K562 (cell line): ENCODE data around the gene STK36. TPM values are rescaled to one million over a fixed set of nuclear protein-coding genes. Genes with fewer than 3 reads are reported as not detected.

ENCODE experiments used
- ATAC-seq: fragments of 200-7000 bp; cut with Tn5 transposase; 3 replicates; pipeline ENCODE4 v1.9.1; 2020; ENCODE audit warnings: moderate library complexity
- BruUV-seq: library from RNA; stranded (reverse); fragments of 400-500 nt; replicated peaks from 2 replicates; lab custom pipeline; 2021; lab: Mats Ljungman, UMichigan
- CTCF ChIA-PET: fragments of 300-600 bp; formaldehyde crosslinking; extraction: SDS; loops from one replicate; lab custom pipeline; 2021; ENCODE audit warnings: low intra/inter-chr PET ratio; lab: Yijun Ruan, JAX
- POLR2A ChIA-PET: fragments of 300-600, 350-650 bp; sonication (Branson Sonifier 250); formaldehyde crosslinking; extraction: SDS; loops from one replicate; lab custom pipeline; 2021; ENCODE audit warnings: antibody characterized with exemption, inconsistent platforms; lab: Yijun Ruan, JAX
- DNase-seq, 4 experiments: peaks; one replicate each; pipeline versions ENCODE4 v3.0.0 to v3.0.0-alpha.2; 2011 to 2018; ENCODE audit warnings: low spot score in 3 of 4, mixed read lengths in 3 of 4; ENCODE audit errors: extremely low read depth in 1 of 4
- FAIRE-seq: peaks from 2 replicates; lab custom pipeline; 2011; peaks lifted over from hg19 to GRCh38; lab: Jason Lieb, UNC
- H2AFZ ChIP-seq: 2 replicates; pipeline ENCODE4 v1.6.0; 2011; ENCODE audit warnings: low read depth, low read length, control low read depth, inconsistent platforms
- H3K27ac ChIP-seq: fragments of 200-600 bp; 3 replicates; pipeline ENCODE4 v1.8.0; 2011; ENCODE audit warnings: low read depth, mild to moderate bottlenecking, control low read depth, inconsistent platforms, low read length, moderate library complexity, mixed read lengths; ENCODE audit errors: extremely low read depth
- H3K27me3 ChIP-seq, 2 experiments: fragments of 300-600 bp in 1 of 2; 2 replicates in 1 of 2; 3 replicates in 1 of 2; pipeline versions ENCODE4 v1.6.0 to v1.8.0; 2011; ENCODE audit warnings: inconsistent platforms in 2 of 2, low read length in 2 of 2, mild to moderate bottlenecking in 1 of 2, mixed read lengths in 1 of 2, moderate library complexity in 1 of 2; ENCODE audit not compliant: control insufficient read depth in 2 of 2, insufficient read depth in 2 of 2
- H3K36me3 ChIP-seq: fragments of 300-600 bp; 3 replicates; pipeline ENCODE4 v1.8.0; 2011; ENCODE audit warnings: mild to moderate bottlenecking, low read length, inconsistent platforms; ENCODE audit not compliant: control insufficient read depth, insufficient read depth
- H3K4me1 ChIP-seq, 2 experiments: fragments of 200-600 bp in 1 of 2; replicated peaks in 1 of 2; 2 replicates in 1 of 2; 3 replicates in 1 of 2; pipeline versions ENCODE4 v1.5.1 to v1.8.0; 2011; ENCODE audit warnings: inconsistent platforms in 2 of 2, low read length in 2 of 2, mild to moderate bottlenecking in 1 of 2, mixed read lengths in 1 of 2, moderate library complexity in 1 of 2; ENCODE audit not compliant: control insufficient read depth in 2 of 2, insufficient read depth in 2 of 2
- H3K4me2 ChIP-seq: 2 replicates; pipeline ENCODE4 v1.6.1; 2011; ENCODE audit warnings: low read length, control low read depth, inconsistent platforms, mixed read lengths; ENCODE audit not compliant: insufficient read depth
- H3K4me3 ChIP-seq: fragments of 200-600 bp; sonication (generic), shearing (Covaris generic); 2 replicates; pipeline ENCODE4 v1.5.1; 2016; ENCODE audit warnings: control low read depth, inconsistent platforms
- H3K79me2 ChIP-seq: fragments of 200-600 bp; 3 replicates; pipeline ENCODE4 v1.8.0; 2011; ENCODE audit warnings: low read length, inconsistent platforms; ENCODE audit not compliant: control insufficient read depth, insufficient read depth
- H3K9ac ChIP-seq, 2 experiments: 2 replicates each; pipeline versions ENCODE4 v1.6.0 to v1.6.1; 2011; ENCODE audit warnings: low read depth in 2 of 2, low read length in 2 of 2, control low read depth in 1 of 2, inconsistent platforms in 1 of 2, mild to moderate bottlenecking in 1 of 2, mixed read lengths in 1 of 2; ENCODE audit not compliant: insufficient read depth in 1 of 2
- H3K9me1 ChIP-seq: one replicate; pipeline ENCODE4 v1.6.0; 2011; ENCODE audit warnings: inconsistent platforms, mild to moderate bottlenecking, low read length, moderate library complexity; ENCODE audit not compliant: control insufficient read depth, insufficient read depth
- H3K9me3 ChIP-seq: replicated peaks from 2 replicates; pipeline ENCODE4 v1.5.1; 2011; ENCODE audit warnings: low read depth, low read length, inconsistent platforms; ENCODE audit not compliant: control insufficient read depth, insufficient read depth
- H4K20me1 ChIP-seq: replicated peaks from 2 replicates; pipeline ENCODE4 v1.6.1; 2011; ENCODE audit warnings: low read length, inconsistent platforms, mixed read lengths; ENCODE audit not compliant: control insufficient read depth, insufficient read depth
- ATF1 ChIP-seq, 2 experiments: fragments of 450-650 bp in 1 of 2; IDR thresholded peaks; 2 replicates each; pipeline ENCODE4 v1.6.1; 2016; ENCODE audit warnings: missing compliant biosample characterization in 1 of 2, missing genetic modification characterization in 1 of 2
- CBX5 ChIP-seq: IDR thresholded peaks from 2 replicates; pipeline ENCODE4 v1.6.1; 2014; ENCODE audit warnings: low read depth, borderline replicate concordance
- CTCFL ChIP-seq: IDR thresholded peaks from 2 replicates; pipeline ENCODE4 v1.6.1; 2011; ENCODE audit warnings: borderline replicate concordance, low read depth, mild to moderate bottlenecking, moderate library complexity, low read length; ENCODE audit not compliant: insufficient read depth, poor library complexity, severe bottlenecking
- ELF1 ChIP-seq: fragments of 200-800 bp; sonication (Bioruptor generic); IDR thresholded peaks from 2 replicates; pipeline ENCODE4 v1.6.1; 2016; ENCODE audit warnings: missing genetic modification characterization, missing compliant biosample characterization
- FUS ChIP-seq: fragments of 200-400 bp; formaldehyde crosslinking; optimal IDR thresholded peaks from 2 replicates; pipeline ENCODE3; 2017; ENCODE audit warnings: low read depth, low read length
- NR4A1 ChIP-seq, 2 experiments: fragments of 250-450 bp in 1 of 2; fragments of 450-650 bp in 1 of 2; sonication (Bioruptor Pico) in 1 of 2; IDR thresholded peaks; 2 replicates each; pipeline versions ENCODE4 v1.4.0 to v1.6.1; 2016 to 2020; ENCODE audit warnings: mild to moderate bottlenecking in 2 of 2, missing compliant biosample characterization in 1 of 2, missing genetic modification characterization in 1 of 2, moderate library complexity in 1 of 2
- PTTG1 ChIP-seq: fragments of 450-650 bp; IDR thresholded peaks from 2 replicates; pipeline ENCODE4 v1.6.1; 2016; ENCODE audit warnings: low read depth, mild to moderate bottlenecking, missing genetic modification characterization, missing compliant biosample characterization
- RBM15 ChIP-seq: fragments of 200-400 bp; formaldehyde crosslinking; IDR thresholded peaks from 2 replicates; pipeline ENCODE4 v1.6.1; 2018; ENCODE audit warnings: mild to moderate bottlenecking, low read length, moderate library complexity; ENCODE audit not compliant: insufficient read depth
- SIN3A ChIP-seq, 2 experiments: fragments of 150-350 bp in 1 of 2; IDR thresholded peaks; 2 replicates each; pipeline ENCODE4 v1.6.1; 2011 to 2016; ENCODE audit warnings: borderline replicate concordance in 2 of 2, low read depth in 2 of 2, low read length in 2 of 2, mild to moderate bottlenecking in 2 of 2, moderate library complexity in 2 of 2; ENCODE audit not compliant: control insufficient read depth in 1 of 2
- TFAM ChIP-seq: fragments of 250-450 bp; sonication (Bioruptor Pico); conservative IDR thresholded peaks from 2 replicates; pipeline ENCODE4 v1.5.0; 2021; ENCODE audit warnings: mild to moderate bottlenecking, moderate library complexity
- WGBS: fragments of 100-300 bp; shearing (Covaris generic); methylation state at CpG from one replicate; pipeline ENCODE4 v1.1.6; 2016; ENCODE audit warnings: low coverage, mixed read lengths; ENCODE audit not compliant: insufficient coverage; ENCODE audit errors: missing lambda C conversion rate; 5-methylcytosine and 5-hydroxymethylcytosine counted together
- in situ Hi-C: fragments of 300-500 bp; cut with MboI; formaldehyde crosslinking; loops from 4 replicates; pipeline ENCODE4 v1.15.0; 2018; ENCODE audit warnings: inconsistent platforms, mixed read lengths
- intact Hi-C: fragments of 100-400 bp; cut with micrococcal nuclease; formaldehyde crosslinking; loops from 2 replicates; pipeline ENCODE4 v1.14.2; 2022
- polyA plus RNA-seq, 8 experiments: library from polyadenylated mRNA; depleted of rRNA in 4 of 8; stranded (reverse) in 5 of 8; unstranded in 3 of 8; fragments of >200 nt; fragmentation: Nextera tagmentation in 2 of 8; fragmentation: Illumina TruSeq in 1 of 8; extraction: Ambion mirVana in 2 of 8; extraction: Trizol in 1 of 8; gene quantifications; 2 replicates each; pipeline versions ENCODE4 v1.2.1 to v1.2.3, GENCODE V29; 2011 to 2014; ENCODE audit warnings: inconsistent platforms in 1 of 8, missing spikeins in 1 of 8
- total RNA-seq, 7 experiments: library from RNA; depleted of rRNA in 6 of 7; stranded (reverse); fragments of >200 nt in 6 of 7; fragmentation: Illumina TruSeq in 2 of 7; extraction: Trizol in 2 of 7; gene quantifications; 2 replicates each; pipeline versions ENCODE4 v1.2.1 to v1.2.3, GENCODE V29; 2011 to 2021; ENCODE audit warnings: low replicate concordance in 1 of 7
- TF ChIP-seq, protein P1 (sequence below), 2 experiments: fragments of 450-650 bp in 1 of 2; sonication (generic) in 1 of 2; formaldehyde crosslinking in 1 of 2; IDR thresholded peaks in 1 of 2; conservative IDR thresholded peaks in 1 of 2; 2 replicates each; pipeline versions ENCODE4 v1.6.1 to v1.8.1; 2016 to 2023; ENCODE audit warnings: mild to moderate bottlenecking in 2 of 2, moderate library complexity in 2 of 2, inconsistent platforms in 1 of 2, missing genetic modification reagents in 1 of 2

Gene STK36
- total and polyA plus RNA-seq, 9 of the 15 experiments (the other 6 are each of a cell fraction or from before 2014, with no cell fraction given), result 3.5 to 12.4 (median 6.7) TPM

DNA sequence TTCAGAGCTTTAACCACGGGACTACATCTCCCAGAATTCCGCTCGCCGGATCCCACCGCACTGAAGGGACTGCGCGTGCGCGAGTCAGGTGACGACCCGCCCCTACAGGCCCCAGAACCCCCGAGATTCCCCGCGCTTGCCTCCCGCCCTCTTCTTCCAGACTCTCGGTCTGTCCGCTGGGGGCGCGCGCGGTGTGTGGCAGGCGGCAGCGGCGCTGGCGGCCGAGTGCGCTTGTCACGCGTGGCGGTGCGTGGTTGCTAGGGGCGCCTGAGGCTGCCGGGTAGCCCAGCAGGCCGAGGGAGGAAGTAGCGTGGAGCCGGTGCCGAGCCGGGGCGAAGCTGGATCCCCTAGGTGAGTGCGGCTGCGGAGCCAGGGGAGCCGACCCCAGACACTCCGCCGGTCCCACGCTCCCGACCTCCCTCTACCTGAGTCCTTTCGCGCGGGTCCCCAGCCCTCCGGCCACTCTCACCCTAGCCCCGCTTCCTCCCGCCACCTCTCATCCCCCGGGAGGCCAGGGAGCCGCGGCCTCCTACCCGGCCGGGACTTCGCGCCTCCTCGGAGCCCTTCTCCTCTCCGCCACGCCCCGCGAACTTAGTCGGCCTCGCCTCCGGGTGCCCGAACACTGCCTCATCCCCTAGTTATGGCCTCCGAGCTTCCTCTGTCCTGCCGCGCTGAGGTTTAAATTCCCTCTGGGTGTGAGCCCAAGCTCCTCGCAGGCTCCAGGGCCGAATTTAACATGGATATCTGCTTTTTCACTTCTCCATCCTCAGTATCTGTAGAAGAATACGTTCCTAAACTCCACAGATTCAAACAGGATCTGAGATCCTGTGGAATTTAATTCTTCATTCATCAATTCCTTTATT, 39.0 kb downstream of the STK36 start, which contains the start of gene TTLL4:
Gene TTLL4 (plus strand): TSS at position 149 of the 863 bp plus-strand sequence. CDS start 26,842 bp downstream, outside the sequence.
- no peaks in the 10 kb centered on the region for H3K9me3 ChIP-seq
- BruUV-seq, result no TSS peak
- peak within 1 kb of the TSS; percentile 79 for H3K27ac ChIP-seq
- H3K9me1 ChIP-seq, result peaks cover 2% of the 10 kb centered on the region
- H3K4me1 ChIP-seq, result peaks cover 13 to 14% of the 10 kb centered on the region in 2 experiments
- ChIA-PET POLR2A (interaction anchor here (0.5 to 1.3 kb wide), 7 partner anchors 9 to 151 kb away, joined by 3 to 7 read pairs (median 3); partner anchors contain the start of genes RNF25 and STK36), CTCF (interaction anchor here (0.5 to 1.7 kb wide), 4 partner anchors 41 to 234 kb away, joined by 3 to 15 read pairs (median 6); no protein-coding TSS in a partner anchor)
- H3K36me3 ChIP-seq, result peaks cover 11% of the 10 kb centered on the region
- peaks cover 43% of the 10 kb centered on the region for H3K79me2 ChIP-seq
- in situ Hi-C loops, result no loop called here
- intact Hi-C loops, result loop anchor here (5.0 kb wide), 1 partner anchor 136 kb away; no protein-coding TSS in a partner anchor
- no peaks in the 10 kb centered on the region for H3K27me3 ChIP-seq
- DNase-seq, result peak; percentile 96 to 98 (median 98)
- H4K20me1 ChIP-seq, result no peaks in the 10 kb centered on the region; the same call in 1 of the 2 replicates
- peak within 1 kb of the TSS; percentile 94 for H2AFZ ChIP-seq
- H3K4me2 ChIP-seq, result peak within 1 kb of the TSS; percentile 86
- peak; percentile 82 for FAIRE-seq
- peak within 1 kb of the TSS; percentile 87 to 99 for H3K9ac ChIP-seq
- under 1% methylated on average over 41 of the region's 74 CpGs for WGBS
- peak; percentile 98 for ATAC-seq
- peak within 1 kb of the TSS; percentile 85 for H3K4me3 ChIP-seq
- TF ChIP-seq FUS, result peak; percentile 67
- TF ChIP-seq CBX5, result no peak
- TF ChIP-seq, protein P1, sequence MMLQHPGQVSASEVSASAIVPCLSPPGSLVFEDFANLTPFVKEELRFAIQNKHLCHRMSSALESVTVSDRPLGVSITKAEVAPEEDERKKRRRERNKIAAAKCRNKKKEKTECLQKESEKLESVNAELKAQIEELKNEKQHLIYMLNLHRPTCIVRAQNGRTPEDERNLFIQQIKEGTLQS (IDR thresholded peaks at IDR 0.05), result no peak
- TF ChIP-seq, protein P1 (CRISPR knock-in tag; conservative IDR thresholded peaks at IDR 0.05), result no peak
- TF ChIP-seq CTCFL, result peak; percentile 92
- TF ChIP-seq PTTG1 (tag), result no peak
- TF ChIP-seq ELF1 (tag), result peak; percentile 46; the same call in 1 of the 2 replicates
- TF ChIP-seq TFAM (CRISPR knock-in tag), result no peak
- no peak for TF ChIP-seq ATF1 (CRISPR knock-in tag; IDR thresholded peaks at IDR 0.05)
- TF ChIP-seq ATF1 (tag; IDR thresholded peaks at IDR 0.05), result peak; percentile 61
- TF ChIP-seq RBM15, result no peak
- peak; percentile 46 to 85; a peak in 1 of 4 replicates for TF ChIP-seq SIN3A (IDR thresholded peaks at IDR 0.05; ENCODE audit: borderline replicate concordance in 2 of 2, control insufficient read depth in 1 of 2, low read depth in 2 of 2, low read length in 2 of 2)
- TF ChIP-seq NR4A1 (CRISPR knock-in tag; IDR thresholded peaks at IDR 0.05), result no peak
- no peak for TF ChIP-seq NR4A1 (tag; IDR thresholded peaks at IDR 0.05)
